GM12873 (cell line): Measurements from ENCODE around the gene ZBTB43.

ENCODE experiments used
- CTCF ChIP-seq: IDR thresholded peaks from 2 replicates; pipeline ENCODE4 v1.5.1; 2012; ENCODE audit warnings: low read depth, mild to moderate bottlenecking, moderate library complexity, low read length, control low read depth; ENCODE audit not compliant: insufficient read depth; ENCODE audit errors: missing control alignments

Gene ZBTB43

GRCh38 chr9:126834672-126835071 lies 29.8 kb downstream of the ZBTB43 start:
- TF ChIP-seq CTCF = no peak

- TF ChIP-seq CTCF = no peak
Observed at GRCh38 chr9:126836216-126836615, 31.4 kb downstream of the ZBTB43 start.

- TF ChIP-seq CTCF = no peak
Observed at GRCh38 chr9:126838055-126838811, 33.4 kb downstream of the ZBTB43 start.

- TF ChIP-seq CTCF = no peak
Observed at GRCh38 chr9:126838895-126839294, 34.1 kb downstream of the ZBTB43 start.

- no peak for TF ChIP-seq CTCF
Observed at GRCh38 chr9:126839301-126839700, 34.5 kb downstream of the ZBTB43 start.

GRCh38 chr9:126842220-126842842 lies 37.5 kb downstream of the ZBTB43 start:
- no peak for TF ChIP-seq CTCF

GRCh38 chr9:126842977-126843799 lies 38.3 kb downstream of the ZBTB43 start:
- TF ChIP-seq CTCF = no peak
